Stimulated activated CD4-positive, alpha-beta T cell treated with anti-CD3 and anti-CD28 coated beads, Interleukin-2, amount 100 ng/mL, for 24 hours (primary cell): ENCODE measurements around the gene LCN2.
"Not testable (repeated sequence)": the region's sequence is repeated elsewhere in the genome, so short reads cannot be mapped to it uniquely, and the experiment has no call there.

Source experiments
- DNase-seq, 2 donors: peaks; one replicate each; pipeline ENCODE4 v3.0.0-alpha.2; 2020

LCN2 gene

DNA sequence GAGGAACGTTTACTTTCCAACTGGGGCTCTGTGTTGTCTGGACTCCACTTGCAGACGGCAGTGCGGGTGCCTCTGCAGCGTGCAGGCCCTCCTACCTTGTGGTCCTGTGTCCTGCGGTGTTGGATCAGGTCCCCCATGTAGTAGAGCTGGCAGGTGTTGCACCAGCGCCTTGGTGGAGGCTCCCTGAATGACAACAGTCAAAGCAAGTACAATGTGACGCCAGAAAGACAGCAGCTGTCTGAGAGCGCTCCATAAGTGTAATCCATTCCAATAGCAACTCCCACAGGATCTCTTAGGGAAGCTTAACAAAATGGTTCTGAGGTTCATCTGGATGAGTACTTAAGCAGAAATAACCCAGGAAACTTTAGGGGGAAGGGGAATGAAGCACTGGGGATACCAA lies 20.7 kb downstream of the LCN2 start:
- DNase-seq = no peak

DNA sequence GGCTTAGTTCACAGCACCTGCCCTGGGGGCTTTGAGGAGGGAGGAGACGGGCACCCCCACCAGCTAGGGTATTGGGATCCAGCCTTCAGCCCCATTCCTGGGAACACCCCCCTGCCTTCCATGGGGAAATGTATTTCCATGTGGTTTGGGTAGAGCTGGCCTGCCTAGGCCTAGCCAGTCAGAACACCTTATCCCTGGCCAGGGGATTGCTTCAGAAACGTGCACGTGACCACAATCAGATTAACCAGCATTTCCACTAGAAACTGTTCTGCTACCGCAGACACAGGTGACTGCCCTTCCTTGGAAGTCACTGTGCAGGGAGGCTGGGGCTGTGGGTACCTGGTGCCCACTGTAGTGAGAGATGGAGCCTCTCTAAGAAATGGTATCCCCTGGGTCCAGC lies 24.8 kb downstream of the LCN2 start:
- no peak for DNase-seq

DNA sequence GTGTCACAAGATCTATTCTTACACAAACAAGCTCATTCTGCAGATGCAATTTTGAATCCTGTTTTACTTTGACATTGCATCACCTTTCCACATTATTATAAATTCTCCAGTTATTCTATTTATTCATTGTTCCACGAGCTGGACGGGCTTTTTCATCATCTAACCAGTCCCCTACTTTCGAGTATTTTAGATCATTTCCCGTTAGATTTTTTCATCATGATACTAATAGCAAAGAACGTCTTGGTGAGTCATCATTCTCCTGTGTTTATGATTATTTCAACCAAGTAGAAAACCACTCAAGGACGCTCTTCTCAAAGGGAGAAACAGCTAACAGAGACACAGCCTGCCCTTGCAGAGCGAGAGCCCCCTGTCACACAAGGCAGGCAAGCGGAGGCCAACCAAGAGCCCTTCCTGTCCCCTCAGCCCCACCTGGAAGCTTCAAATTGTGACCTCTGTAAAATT lies 25.9 kb downstream of the LCN2 start:
- no peak for DNase-seq

DNA sequence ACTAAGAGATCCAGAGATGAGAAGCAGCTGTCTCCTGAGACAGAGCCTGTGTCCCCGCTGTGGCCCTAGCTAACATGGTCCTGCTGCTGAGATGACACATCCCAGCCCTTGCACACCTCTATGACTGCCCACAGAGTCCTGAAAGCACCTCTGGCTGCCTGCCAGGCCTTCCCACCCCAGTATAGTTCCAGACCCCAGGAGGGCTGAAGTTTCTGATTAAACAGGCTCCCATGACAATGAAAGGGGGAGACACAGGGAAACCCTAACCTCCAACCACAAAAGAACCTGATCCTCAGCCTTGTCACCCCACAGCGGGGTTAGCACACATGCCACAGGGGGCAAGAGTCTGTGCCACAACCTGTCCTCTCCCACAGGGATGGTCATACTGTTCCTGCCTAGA lies 26.5 kb downstream of the LCN2 start:
- no peak for DNase-seq

DNA sequence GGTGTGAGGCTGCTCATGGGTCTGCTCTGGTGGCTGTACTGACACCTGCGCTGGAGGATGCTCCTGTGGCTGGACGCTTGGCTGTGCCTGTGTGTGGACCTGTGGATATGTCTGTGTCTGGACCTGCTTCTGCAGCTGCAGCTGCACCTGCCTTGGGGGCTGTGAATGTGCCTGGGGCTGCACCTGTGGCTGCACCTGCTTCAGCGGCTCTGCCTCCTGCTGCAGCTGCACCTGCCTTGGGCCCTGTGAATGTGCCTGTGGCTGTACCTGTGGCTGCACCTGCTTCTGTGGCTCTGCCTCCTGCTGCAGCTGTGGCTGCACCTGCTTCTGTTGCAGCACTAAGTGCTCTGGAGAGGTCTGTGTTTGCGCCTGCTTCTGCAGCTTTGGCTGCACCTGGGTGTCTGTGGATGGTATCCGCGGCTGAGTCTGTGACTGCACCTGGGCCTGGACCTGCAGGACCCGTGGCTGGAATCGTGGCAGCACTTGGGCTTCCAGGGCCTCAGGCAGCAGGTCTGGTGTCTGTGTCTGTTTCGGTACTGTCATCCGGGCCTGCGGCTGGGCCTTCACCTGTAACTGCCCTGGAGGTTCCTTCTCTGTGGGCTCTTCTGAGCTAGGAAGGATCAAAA lies 29.7 kb downstream of the LCN2 start:
- DNase-seq = no peak

DNA sequence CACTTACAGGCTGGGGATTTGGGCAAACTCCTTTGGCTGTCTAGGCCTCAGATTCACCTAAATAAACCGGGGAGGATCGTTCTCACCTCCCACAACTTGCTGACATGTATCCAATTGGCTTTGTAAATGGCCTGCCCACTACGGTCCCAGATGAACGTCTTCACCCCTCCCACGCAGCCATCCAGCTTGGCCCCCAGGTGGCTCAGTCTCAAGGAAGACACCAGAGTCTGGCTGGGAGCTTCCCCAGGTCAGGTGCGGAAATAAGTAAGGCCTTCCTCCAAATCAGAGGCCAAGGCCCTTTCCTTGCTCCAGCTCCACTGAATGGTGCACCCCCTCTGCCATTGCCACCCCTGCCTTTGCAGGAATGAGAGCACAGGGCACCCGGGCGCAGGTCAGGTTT lies 30.7 kb downstream of the LCN2 start:
- DNase-seq = no peak

DNA sequence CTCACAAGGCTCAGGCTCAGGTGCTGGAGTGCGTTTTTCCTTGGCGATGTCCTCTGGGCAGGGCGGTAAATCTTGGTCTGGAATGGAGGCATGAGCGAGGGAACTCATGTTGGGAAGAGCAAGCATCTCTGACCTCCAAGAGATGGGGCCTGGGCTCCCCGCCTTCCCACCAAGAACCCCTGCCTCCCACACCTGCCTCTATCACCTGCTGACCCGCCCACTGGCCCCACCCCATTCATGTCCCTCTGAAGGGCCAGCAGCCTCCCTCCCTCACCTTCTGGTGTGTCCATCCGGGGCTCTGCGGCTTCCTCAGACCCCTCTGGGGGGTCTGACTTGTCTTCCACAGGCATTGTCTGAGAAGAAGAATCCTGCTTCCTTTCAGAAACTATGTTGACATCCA lies 31.2 kb downstream of the LCN2 start:
- DNase-seq = no peak

DNA sequence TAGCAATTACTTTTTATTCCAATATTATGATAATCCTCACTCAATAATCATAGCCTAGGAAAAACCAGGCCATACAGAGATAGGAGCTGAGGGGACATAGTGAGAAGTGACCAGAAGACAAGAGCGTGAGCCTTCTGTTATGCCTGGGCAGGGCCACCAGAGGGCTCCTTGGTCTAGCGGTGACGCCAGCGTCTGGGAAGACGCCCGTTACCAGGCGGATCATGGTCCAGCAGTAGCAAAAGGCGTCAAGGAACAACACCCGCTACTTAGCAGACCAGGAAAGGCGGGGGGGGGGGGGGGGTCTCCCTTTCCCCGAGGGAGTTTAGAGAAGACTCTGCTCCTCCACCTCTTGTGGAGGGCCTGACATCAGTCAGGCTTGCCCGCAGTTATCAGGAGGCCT lies 32.2 kb downstream of the LCN2 start:
- DNase-seq = not testable (repeated sequence)

DNA sequence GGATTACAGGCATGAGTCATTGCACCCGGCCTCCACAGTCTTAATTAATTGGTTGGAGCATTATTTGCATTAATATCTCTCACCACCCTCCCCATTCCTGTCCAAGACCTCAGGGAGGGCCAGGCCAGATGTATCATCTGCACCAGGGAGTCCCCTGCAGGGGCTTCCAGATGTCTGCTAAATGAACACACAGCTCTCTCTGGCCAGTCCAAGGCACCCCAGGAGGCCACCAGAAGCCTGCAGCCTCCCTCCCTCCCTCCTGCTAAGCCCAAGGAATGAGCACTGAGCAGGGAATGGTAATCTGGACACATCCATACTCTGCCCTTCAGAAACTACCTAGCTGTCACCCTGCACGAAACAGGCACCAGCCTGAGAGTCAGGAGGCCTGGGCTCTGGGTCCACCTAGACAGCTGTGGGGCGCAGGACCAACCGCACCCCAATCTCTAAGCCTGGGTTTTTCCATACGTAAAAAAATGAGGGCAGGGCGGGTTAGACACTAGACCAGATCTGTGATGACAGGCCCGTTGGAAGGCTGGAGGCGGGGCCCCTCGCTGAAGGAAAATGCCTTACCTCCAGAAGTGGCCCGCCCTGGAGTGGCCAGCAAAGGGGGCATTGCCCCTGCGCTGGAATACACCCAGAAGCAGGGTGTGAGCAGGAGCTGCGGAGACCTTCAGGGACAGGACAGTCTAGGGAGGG lies 33.8 kb downstream of the LCN2 start:
- no peak for DNase-seq

DNA sequence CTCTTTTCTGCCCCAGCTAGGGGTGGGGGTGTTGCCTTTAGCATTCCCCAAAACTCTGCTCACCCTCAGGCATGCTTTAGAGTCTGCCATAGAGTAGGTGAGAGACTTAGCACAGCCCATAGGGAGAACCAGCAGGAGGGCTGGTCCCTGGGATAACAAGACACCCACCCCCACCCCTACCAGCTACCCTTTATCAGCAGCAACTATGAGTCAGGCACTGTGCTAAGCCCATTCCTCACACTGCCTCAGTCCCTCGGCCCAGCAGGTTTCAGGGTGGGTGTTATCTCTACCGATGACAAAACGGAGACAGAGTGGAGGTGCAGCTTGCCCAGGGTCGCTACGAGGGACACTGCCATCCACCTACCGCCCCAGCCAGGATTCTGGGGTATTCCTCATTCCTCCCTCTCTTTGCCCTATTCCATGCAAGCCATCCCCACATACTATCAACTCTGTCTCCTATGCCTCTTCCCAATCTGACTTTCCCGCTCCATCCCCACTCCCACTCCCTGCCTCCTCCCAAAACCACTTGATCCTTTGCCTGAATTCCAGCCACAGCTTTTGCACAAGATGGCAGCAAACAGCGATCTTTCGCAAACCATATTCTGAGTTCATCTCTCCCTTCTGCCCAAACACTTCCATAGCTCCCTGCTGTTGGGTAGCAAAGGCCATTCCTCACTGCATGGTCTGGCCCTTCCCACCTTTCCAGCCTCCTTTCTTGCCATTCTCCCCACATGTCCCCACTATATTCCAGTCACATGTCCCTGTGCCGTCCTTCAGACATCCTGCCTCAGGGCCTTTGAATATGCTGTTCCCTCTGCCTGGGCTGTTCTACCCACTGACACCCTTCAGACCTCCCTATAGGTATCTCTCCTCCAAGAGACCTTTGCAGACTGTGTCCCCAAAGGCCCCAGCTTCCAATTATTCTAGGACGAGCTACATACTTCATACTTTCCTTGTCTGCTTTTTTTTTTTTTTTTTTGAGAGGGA lies 37.0 kb downstream of the LCN2 start:
- no peak for DNase-seq

DNA sequence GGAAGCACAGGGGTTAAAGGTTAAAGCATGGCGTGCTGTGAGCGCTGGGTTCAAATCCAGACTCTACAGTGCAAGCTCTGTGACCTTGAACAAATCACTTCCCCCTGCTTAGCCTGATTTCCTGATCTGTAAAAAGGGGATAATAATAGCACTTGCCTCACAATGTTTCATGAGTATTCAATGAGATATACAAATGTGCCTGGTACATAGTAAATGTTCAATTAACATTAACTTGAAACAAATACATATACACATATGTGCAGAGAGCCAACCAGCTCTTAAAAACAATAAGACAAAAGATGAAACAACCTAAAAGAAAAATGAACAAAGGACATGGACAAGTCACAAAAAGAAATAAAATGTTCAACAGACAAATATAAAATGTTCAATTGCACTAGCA lies 38.1 kb downstream of the LCN2 start:
- DNase-seq = no peak

DNA sequence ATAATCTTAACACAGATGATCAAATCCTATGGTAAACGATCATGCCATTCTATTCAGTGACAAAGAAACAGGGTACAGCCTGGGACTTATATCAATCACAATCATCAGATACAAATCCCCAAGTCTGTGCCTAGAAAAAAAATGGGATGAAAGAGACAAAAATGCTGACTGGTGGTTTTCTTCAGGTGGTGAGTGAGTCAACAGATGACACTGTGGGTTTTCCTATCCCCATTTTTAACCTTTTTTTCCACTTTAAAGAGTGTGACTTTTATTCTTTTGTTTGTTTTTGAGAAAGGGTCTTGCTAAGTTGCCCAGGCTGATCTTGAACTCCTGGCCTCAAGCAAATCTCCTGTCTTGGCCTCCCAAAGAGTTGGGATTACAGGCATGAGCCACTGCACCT lies 39.0 kb downstream of the LCN2 start:
- DNase-seq = no peak

DNA sequence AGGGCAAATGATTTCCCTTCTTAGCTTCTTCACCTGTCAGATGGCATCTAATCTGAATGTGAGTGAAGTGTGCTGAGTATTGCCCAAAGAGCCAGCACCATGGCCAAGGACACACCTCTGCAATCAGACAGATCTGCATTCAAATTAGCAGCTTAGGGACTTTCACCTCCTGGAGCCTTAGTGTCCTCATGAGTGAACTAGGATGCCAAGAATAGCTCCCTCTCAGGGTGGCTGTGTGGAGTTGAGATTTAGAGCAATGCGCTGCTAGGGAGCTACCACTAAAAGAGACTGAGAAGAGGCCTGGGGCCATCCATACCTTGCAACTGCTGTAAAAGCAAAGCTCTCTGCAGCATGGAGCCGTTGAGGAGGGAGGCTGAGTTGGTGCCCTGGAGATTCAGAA lies 40.8 kb downstream of the LCN2 start:
- DNase-seq = no peak

DNA sequence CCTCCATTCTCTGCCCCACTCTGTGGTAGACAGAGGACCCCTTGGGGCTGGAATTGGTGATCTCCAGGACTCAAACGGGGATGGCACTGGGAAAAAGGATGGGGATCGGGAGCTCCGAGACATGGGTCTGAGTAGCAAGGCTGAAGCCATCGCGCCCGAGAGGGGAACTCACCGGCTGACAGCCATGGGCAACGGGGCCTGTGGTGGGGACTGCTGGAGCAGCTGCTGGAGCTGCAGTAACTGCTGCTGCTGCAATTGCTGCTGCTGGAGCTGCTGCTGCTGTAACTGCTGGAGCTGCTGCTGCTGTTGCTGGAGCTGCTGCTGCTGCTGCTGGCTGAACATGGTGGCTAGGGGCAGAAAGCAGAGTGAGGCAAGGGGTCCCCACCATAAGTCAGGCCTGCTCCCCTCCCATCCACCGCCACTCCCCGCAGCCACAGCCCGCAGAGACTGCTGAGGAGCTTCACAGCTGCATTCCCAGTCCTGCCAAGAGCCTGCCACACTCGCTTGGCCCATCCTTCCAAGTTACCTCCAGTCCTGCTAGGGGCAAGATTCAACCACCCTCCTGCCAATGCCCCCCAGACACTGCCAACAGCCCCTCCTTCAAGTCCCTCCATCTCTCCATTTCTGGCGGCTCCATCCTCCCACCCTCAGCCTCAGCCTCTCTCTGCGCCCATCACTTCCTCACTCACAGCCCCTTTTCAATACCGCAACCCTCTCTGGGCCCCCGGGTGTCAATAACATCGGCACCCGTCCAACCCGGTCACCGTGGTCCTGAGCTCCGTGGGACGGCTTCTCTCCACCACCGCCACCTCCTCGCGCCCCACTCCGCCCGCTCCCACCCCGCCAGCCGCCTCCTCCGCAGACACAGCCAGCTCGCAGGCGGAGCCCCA lies 41.5 kb downstream of the LCN2 start:
- peak in 1 of 2 donors; percentile 26 for DNase-seq

DNA sequence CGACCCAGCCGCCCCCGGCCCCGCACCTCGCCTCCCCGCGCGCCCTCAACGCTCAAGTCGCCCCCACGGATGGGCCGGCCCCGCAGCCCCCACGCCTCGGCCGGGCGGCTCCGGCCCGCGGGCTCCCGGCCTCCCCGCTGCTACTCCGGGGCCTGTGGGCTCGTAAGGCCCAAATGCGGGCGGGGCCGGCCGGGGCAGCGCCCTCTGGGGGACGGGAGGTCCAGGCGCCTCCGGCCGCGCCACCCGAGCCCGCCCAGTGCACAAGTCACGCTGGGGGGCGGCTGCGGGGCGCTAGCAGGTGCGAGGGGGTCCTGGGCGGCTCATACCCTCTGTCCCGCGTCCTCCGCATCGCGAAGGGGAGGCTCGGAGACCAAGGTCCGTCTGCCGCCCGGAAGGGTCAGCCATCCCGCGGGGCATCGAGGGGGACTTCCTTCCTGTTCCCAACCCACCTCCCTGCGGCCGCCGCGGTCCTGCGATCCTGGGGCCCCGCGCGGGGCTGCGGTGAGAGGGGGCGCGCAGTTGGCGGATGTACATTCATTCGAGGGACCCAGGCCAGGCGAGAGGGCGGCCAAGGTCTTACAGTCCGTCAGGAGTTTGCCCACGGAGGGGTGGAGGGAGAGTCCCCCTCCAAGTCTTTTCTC lies 42.3 kb downstream of the LCN2 start, which contains the start of gene CIZ1:
Gene CIZ1 (minus strand): TSS at position 167 of the 641 bp plus-strand sequence. CDS start 715 bp downstream, outside the sequence.
- peak; percentile 78 to 80 for DNase-seq

DNA sequence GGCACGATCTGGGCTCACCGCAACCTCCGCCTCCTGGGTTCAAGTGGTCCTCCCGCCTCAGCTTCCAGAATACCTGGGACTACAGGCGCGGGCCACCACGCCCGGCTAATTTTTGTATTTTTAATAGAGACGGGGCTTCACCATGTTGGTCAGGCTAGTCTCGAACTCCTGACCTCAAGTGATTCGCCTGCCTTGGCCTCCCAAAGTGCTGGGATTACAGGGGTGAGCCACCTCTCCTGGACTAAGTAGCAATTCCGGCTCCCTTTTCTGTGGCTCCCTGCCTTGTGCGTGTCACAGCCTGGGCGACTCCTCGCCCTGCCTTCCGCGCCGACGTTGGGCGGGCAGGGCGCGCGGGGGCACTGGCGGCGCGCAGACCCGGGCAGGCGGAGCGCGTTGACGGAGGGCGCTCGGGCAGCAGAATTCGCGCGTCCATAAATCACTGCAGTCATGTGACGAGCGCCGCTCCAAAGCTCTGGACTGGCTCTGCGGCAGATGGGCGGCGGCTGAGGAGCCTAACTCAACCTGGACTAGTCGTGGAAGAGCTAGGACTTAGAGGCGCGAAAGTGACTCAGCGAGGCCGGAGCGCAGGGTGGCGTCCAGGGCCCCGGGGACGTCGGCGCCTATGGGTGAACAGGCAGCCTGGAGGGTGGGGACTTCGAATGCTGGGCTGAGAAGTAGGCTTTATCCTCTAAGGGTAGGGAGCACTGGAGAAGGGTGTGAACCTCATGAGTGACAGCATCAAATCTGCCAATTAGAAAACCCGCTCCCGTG lies 43.5 kb downstream of the LCN2 start:
- DNase-seq = peak in 1 of 2 donors; percentile 65

DNA sequence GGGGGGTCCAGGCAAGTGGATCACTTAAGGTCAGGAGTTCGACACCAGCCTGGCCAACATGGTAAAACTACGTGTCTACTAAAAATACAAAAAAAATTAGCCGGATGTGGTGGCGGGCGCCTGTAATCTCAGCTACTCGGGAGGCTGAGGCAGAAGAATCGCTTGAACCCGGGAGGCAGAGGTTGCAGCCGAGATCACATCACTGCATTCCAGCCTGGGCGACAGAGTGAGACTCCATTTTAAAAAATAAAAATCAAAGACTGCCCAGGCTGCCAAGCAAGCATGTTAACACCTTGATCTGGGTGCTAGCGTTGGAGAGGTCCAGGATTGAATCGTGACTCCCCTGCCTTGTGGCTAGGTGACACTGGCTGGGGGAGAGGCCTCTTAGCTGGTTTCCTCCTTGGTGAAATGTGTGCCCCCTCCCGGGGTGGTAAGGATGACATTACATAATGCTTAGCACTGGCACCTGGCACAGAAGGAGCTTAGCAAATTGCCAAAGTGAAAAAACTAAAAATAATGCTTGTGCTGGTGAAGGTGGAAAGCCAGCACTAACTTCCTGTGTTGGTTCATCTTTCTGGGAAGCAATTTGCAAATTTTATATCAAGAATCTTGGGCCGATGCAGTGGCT lies 44.3 kb downstream of the LCN2 start:
- DNase-seq = no peak

DNA sequence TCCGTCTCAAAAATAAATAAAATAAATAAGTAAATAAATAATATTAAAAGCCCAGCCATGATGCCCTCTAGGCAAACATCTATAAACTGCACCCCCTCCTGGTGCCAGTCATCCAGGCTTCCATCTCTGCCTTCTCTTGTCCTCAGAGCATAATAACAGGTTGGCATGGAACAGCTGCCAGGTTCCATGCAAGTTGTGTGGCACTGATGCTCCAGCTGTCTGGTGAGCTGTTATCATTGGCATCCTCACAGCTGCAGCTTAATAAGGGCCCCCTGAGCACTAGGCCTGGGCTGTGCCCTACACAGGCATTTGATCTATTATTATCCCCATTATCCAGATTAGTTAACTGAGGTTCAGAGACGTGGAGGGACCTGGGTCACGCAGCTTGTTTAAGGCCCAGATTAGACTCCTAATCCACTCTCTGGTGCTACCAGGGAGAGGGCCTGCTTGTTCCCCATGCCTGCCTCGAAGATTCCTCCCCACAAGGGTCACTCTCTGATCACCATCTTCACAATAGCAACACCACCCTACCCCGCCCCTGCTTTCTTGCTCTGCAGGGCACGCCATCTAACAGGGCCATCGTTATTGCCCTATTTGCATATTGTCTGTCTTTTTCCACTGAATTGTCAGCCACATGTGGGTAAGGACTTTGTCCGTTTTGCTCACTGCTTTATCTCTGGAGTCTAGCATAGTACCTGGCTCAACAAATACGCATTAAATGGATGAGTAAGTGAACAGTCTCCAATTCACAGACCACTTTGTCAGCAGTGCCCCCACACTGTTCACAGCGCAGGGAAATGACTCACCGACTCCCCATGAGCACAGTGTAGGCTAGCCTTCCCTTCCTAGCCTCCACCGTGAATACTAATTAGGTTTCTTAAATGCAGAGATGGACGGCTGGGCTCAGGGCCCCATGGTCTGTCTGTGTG lies 52.5 kb downstream of the LCN2 start:
- DNase-seq = no peak

DNA sequence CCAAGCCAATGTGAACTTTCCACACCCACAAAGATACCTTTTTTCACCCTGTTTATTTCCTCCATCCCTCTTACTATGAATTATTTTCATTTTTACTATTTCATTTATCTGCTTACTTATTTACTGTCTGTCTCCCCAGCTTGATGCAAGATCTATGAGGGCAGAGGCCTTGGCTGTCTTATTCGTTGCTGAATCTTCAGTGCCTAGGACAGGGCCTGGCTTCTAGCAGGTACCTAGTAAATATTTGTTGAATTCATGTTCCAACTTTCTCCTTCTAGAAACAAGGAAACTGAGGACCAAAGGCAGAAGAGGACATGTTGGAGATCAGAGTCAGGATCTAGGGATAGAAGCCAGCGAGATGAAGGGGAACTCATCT lies 53.4 kb downstream of the LCN2 start:
- no peak for DNase-seq
